ENCODE measurements around the gene UBAC1.

The UBAC1 gene, protein sequence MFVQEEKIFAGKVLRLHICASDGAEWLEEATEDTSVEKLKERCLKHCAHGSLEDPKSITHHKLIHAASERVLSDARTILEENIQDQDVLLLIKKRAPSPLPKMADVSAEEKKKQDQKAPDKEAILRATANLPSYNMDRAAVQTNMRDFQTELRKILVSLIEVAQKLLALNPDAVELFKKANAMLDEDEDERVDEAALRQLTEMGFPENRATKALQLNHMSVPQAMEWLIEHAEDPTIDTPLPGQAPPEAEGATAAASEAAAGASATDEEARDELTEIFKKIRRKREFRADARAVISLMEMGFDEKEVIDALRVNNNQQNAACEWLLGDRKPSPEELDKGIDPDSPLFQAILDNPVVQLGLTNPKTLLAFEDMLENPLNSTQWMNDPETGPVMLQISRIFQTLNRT

DNA sequence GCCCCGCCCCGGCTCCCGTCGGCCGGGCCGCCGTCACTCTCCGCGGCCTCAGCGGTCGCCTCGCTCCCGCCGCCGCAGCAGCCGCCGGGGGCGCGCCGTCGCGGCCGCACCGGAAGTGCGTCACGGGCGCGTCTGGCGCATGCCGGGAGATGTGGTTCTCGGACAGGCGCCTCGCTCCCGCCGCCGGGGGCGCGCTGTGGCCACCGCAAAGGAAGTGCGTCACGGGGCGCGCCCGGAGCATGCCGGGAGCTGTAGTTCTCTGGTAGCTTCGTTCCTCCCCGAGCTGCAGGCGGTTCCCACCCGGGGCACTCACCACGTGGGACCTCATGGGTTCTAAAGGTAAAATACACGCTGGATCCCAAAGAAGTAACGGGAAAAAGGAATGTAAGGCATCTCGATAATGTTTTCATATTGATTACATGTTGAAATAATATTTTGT, at the start of gene UBAC1:
Gene UBAC1, minus strand, starts transcription at position 97 of the 439 bp plus-strand sequence. CDS start 211 bp downstream, outside the sequence.
- peak; percentile 95 for ATAC-seq

DNA sequence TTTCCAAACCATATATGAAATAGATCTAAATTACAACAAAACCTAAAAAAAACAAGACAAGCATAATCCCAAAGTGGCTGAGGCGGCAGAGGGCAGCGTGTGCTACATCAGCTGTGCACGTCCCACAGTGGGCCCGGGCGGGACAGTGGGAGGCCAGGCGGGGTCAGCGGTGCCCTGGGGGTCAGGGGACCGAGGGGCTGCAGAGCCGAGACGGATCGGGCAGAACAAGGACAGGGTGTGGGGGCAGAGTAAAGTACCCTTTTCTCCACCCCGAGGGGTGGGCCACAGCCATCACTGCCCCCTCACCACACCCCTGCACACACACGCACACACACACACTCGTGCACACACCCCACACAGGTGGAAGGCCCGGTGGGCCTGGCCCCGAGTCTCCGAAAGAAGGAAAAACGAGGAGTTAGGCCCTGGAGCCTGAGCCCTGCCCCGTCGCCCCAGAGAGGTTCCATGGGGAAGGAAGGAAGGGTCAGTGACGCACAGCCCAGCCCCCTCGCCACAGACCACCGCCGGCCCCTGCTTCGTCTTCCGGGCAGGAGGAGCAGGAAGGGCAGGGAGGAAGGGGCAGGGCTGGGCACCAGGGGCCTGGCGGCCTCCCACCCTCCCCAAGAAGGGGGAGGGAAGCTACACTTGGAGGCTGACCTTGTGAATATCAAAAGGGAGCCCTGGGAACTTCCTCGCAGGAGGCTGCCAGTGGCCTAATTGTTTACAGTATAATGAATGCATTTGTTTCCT, 49.6 kb upstream of the UBAC1 start:
- ATAC-seq, result no peak

DNA sequence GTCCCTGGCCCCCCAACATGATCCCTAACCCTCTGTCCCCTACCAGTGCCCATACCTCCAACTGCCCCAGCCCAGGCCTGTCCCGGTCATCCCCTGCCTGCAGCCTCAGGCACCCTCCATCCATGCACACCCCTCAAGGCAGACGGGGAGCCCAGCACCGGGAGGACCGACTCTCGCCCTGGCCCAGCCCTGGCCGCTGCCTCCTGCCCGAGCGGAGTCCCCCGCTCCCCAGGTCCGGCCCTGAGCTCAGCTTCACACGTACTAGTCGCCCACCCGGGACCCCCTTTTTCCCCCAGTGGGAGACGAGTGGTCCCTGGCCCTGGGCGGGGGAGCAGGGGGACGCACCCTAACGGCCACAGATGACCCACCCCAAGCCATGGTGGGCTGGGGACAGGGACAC, 49.0 kb upstream of the UBAC1 start:
- no peak for ATAC-seq

DNA sequence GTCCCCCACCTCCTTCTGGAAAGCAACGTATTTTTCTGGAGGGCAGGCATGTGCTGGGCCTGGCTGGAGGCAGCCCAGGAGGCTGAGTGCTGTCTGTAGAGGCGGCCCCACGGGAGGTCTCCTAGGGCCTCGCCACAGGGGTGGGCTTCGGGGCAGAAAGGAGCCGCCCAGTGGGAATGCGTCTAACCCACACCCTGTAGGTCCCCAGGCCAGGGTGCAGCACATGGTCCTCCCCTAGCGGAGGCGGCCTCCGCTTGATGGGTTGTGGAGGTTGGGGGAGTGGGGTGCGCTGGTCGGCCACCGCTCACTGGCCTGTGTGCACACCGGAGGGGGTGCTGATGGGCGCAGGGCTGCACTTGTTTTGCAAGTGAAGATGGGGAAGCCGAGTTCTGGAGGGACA, 48.3 kb upstream of the UBAC1 start:
- no peak for ATAC-seq

DNA sequence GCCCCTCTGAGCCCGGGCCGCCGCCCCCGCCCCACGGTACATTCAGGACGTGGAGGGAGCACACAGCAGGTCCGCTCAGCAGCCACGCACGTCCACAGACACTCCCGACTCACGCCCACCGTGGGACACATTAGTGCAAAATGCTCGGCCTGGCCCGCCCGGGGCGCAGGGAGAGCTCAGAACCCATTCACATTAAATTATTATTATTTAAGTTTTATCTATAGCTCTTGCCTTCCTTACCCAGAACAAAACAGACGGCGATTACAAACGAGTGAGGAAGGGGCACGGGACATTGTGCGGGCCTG, 47.5 kb upstream of the UBAC1 start:
- ATAC-seq, result no peak

DNA sequence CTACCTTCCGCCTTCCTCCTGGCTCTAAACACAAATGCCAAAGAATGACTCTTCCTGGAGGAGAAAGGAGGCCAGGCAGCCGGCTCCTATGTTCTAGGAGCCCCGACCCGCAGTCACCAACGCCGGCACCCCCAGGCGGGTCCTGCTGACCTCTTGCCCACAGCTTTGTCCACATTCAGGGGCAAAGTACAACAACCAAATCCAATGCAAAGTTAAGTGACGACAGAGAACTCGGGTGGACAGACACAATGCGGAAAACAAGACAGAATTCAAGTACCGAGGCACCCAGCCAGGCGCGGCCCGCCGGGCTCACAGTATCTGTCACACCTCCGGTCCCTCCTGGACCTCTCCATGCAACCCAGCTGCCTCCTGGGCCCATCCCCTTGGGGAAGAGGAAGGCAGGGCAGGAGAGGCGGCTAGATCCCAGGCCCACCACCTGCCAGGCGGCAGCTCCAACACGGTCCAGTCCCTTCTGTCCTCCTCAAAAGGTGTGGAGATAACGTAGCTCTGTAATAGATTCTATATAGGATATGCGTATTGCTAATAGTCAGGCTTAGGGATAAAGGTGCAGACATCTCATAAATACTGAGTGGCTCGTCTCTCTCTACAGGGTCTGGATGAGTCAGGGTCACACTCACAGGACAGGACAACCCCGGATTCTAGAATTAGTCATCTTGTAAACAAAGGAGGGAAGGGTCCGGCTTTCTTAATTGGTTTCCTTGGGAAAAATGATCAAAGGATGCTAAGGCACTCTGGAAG, 46.9 kb upstream of the UBAC1 start:
- ATAC-seq, result no peak

DNA sequence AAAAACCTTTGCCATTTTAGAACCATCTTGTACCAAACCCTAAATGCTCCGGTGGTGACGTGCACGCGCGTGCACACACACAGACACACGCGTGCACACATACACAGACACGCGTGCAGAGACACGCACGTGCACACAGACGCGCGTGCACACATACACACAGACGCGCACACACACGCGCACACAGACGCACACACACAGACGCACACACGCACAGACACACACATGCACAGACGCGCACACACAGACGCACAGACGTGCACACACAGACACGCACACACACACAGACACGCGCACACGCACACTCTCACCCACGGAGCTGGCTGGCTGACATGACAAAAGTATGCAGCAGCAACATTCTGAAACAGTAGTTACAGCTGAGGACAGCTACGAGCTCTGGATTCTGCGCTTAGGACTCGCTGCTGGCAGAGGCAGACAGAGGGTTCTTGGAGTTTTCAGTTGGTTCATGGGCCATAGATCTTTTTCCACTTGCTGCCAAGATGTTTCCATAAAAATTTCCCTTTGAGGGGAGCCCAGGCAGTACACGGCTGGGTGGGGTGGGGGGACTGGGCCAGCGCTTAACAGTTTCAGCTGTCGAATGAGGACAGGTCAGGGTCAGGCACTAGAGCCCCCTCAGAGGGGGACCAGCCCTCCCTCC, 46.2 kb upstream of the UBAC1 start:
- no peak for ATAC-seq

DNA sequence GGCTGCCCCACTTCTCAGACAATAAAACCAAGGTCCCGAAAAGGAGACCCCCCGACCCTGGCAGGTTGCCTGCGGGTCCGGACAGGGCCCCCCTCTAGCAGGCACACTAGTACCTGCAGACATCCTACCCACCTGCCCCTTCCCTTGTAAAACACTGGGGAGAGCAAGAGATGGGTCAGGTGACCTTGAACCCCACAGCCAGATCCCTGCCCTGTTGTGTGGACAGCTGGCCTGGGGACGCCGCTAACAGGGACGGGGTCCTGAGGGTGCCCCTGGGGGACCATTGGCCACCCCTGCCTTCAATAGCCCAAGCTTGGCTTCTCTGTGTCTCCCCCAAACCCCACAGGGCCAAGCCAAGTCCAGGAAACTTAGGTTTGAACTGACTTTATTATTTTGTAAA, 45.0 kb upstream of the UBAC1 start:
- ATAC-seq, result no peak

DNA sequence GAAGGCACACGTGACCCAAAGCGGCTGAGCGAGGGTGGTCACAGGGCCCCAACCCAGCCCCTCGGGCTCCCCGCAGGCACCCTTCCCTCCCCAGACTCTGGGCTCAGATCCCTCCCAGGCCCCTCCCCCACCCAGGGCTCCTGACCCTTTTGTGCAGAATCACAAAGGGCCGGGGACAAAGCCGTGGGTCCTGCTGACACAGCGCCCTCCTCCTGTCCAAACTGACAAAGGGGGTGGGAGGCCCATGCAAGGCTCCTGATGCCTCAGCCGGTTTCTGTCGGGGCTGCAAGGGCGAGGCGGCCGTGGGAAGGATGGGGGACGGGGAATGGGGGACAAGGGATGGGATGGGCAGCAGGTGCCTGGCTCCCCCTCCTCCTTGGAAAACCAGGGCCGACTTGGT, 43.5 kb upstream of the UBAC1 start:
- ATAC-seq, result no peak

DNA sequence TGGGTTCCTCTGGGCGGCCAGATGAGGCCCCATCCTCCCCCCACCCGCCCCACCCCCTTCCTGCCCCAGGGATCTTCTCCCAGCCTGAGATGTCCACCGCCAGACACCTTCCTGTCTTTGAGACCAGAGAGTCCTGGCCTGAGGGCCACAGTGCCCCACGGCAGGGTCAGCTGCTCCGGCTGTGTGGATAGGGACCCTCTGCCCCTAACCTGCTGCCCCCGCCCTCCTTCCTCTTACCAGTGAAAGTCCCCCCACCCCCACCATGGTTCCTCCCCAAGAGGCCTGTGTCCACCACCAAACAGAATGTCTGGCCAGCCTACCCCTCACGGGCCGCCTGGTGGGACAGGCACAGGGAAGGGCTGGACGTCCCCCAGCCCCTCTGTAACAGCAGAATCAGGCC, 43.0 kb upstream of the UBAC1 start:
- no peak for ATAC-seq

DNA sequence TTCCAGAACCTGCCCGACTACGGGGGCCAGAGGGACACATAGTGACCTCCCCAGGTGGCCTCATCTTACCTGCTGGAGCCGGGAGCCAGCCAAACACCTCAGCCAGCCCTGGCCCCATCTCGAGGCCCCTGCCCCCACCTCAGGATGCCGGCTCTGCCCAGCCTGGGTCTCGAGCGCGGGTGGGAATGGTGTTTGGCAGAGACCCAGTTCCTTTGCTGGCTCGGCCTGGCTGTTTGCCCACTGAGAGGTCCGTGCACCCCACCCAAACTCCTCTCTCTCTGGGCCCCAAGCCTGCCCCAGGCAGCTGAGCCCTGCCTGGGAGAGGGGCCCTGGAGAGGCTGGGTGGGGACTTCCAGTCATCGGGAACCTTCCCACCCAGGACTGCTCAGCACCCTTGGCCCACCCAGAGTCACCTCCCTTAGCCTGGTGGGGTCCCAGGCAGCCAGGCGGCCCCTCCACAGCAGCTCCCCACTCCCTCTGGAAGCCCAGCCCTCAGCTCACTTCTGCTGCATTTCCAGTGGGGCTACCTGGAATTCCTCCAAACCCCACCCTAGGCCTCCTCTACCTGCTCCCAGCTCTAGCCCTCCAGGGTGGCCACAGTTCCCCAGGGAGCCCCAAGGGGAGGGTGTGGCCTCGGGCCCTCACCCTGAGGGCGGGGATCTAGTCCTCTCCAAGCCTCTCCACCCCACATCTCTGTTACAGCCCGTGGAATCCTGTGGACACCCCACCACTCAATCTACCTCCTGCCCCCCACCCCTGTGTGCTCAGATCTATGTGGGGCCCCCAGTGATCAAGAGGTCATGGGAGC, 42.4 kb upstream of the UBAC1 start:
- no peak for ATAC-seq

DNA sequence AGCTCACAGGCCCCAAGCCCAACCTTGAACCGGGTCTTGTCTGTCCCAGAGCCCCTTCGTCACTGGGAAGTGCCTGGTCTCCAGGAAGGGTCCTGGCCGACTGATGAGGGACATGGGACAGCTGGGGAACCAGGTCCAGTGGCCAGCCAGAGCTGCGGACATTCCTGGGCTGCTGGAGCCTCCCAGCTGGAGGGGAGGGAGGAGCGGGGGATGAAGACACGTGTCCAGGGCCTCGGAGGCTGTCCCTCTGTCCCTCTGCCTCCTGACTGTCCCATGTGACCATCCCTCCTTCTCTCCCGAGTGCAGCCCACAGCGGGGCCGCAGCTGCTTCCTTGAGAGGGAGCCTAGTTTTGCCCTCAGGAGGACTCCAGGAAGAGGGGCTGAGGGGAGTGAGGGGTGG, 41.7 kb upstream of the UBAC1 start:
- no peak for ATAC-seq

DNA sequence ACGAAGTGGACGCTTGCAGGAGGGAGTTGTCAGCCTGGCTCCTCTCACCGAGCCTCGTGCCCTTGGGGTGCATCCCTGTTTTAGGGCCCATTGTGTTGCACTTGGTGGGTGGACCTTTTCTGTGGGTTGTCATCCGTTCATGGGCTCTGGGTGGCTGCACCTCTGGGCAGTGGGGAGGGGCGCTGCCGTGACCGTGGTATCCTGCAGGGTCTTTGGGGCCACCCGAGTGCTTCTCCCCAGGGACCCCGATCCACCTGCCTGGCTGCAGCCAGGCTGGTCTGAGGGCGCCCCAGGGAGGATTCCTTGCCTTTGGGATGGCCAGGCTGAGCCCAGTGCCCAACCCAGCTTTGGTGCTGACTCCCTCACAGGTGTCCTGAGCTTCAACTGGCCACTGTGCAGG, 41.0 kb upstream of the UBAC1 start:
- no peak for ATAC-seq

DNA sequence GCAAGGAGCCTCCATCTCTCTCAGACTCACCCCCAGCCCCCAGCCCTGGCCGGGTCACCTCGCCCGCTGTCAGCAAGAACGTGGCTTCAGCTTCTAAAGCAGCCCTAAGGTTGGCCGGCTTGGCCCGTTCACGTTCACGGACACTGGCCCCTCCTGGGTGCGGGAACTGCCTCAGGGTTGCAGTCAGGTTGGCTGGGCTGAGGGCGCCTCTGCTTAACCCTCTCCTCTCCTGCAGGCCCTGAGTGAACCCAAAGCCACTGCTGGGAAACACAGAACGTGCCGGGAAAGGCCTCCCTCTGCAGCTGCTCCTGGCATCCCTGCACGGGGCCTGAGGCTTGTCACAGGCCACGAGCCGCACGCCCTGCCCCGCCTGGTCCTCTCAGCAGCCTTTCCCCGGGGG, 40.1 kb upstream of the UBAC1 start:
- no peak for ATAC-seq

DNA sequence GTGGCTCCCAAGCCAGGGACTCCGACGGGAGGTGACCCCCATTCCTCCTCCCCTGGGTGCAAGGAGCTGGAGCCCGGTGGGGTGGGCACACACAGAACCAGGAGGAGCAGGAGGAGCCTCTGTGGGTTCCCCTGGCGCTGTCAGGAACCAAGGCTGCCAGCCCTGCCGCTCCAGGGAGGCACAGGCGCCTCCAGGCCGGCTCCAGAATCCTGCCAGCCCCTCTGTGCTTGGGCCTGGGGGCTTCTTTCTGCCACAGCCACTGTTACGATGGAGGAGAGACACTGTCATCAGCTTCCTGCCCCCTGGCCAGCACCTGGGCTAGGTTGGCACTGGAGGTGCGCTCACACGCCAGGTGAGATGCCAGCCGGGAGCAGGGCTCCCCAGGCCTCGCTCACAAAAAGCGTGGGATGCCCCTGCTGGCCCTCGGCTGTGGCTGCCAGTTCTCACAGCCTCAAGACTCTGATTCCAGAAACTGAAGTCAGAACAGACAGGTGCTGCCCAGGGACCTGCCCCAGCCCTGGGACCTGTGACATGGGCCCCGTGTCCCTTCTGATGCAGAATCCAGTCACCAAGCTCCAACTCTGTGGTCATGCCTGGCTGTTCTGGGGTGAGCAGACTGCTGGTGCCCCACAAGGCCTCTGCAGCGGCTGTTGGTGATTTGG, 37.4 kb upstream of the UBAC1 start:
- ATAC-seq, result no peak

DNA sequence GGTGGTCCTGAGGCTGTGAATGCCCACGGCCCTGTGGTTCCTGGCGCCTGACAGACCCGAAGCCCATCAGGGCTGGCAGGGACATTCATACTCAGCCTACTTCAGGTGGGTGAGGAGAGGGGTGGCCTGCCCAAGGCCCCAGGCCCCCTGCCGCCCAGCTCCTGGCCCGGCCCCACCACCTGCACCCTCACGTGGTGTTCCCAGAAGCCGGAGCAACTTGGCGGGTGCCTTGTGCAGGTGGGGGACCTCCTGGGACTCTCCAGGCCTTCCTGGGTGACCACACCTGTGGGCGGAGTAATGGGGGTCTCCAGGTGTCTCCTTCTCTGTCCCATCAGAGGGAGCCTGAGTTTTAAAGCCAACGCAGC, 36.8 kb upstream of the UBAC1 start:
- ATAC-seq, result no peak

DNA sequence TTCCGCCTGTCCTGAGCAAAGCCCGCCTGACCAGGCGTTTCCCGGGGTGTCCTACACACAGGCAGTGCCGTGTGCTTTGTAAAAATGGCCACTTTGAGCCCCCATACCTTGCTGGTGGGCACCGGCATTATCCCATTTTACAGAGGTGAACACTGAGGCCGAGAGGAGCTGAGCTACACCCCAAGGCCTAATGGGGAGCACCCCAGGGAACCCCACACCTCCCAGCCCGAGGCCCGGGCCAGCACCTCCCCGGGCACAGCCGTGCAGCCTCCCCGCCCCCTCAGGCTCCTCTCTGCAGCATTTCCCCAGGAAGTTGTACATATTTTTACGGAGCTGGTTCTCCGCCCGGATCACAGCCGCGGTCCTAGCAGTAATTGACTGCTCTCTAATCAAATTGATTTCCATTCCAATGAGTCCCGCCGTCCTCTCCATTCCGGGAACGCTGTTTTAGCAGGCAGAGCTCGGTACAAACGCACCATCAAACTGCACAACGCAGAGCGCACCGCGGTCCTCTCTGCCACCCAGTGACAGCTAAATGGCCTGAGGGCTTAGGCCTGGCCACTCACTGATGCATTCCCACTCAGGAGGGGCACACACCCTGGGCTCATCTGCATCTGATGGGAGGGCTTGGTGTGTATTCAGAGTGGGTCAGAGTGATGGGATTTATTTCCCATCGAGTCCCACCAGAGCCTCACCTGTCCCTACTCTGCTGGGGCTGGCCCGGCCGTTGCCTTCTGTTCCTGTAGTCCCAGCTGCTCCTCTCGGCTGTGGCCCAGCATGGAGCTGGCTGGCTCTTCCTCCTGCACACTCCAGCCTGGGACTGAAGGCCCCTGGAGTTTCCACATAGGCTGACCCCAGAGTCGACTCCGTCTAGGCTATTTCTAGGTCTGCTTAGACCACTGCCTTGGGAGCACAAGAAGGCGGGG, 36.2 kb upstream of the UBAC1 start:
- ATAC-seq, result no peak

DNA sequence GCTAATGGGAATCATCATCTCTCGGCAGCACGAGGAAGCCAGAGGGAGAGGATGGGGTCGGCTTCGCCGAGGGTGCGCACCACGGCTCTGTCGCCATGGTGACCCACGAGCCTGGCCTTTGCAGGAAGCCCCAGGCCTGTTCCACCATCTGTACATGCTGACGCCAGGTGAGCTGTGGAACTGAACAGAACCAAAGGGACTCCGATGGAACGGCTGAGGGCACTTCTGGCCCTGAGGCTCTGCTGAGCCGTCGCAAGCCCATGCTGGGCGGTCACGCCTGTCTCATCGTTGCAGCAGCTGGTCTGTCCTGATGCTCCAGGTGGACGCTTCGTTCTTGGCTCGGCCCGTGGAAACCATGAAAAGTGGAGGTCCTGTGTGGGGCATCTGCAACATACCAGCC, 34.6 kb upstream of the UBAC1 start:
- no peak for ATAC-seq

DNA sequence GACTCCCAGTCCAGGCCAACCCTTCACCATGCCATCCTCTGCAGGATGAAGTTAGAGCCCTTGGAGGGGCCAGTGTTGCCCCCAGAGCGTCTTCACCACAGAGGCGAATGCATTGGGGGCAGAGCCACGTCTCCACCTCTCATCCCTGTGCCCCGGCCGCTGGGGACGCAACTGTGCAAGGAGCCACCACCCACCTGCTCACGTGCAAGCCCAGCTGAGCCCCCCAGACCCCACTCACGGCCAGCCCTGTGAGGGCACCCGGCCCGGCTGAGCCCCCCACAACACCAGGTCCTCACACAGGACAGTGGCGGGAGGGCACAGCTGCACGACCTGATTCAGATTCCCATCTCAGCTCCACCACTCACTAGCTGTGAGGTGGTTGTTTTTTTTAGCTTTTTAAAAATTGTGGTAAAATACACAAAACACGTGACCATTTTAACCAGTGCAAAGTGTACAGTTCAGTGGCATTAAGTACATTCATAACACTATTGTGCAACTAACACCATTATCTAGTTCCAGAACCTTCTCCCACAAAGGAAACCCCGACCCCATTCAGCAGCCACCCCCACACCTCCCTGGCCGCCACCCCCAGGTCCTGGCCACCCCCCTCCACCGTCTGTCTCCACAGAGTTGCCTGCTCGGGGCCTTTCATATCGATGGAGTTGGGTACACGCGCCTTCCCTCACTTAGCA, 33.5 kb upstream of the UBAC1 start:
- no peak for ATAC-seq
